Activated B cell treated with CpG ODN at 0.5 μM for 24 hours (primary cell): ENCODE data around the gene EFCC1. TPM values are rescaled to one million over a fixed set of nuclear protein-coding genes. Genes with fewer than 3 reads are reported as not detected.

ENCODE experiments used
- ATAC-seq: fragments of 200-7000 bp; cut with Tn5 transposase; one replicate; pipeline ENCODE4 v1.10.0; 2021; ENCODE audit warnings: low read depth, mild to moderate bottlenecking, moderate library complexity
- CTCF ChIA-PET: fragments of 350-600 bp; sonication (Branson Sonifier 250); formaldehyde crosslinking; loops from one replicate; lab custom pipeline; 2021; ENCODE audit warnings: antibody characterized with exemption; lab: Charles Lee
- POLR2A ChIA-PET: fragments of 350-600 bp; sonication (Branson Sonifier 250); formaldehyde crosslinking; loops from one replicate; lab custom pipeline; 2021; ENCODE audit warnings: antibody characterized with exemption; lab: Charles Lee
- DNase-seq: peaks from one replicate; pipeline ENCODE4 v3.0.0; 2022
- H3K27ac Mint-ChIP-seq: one replicate; pipeline ENCODE4 v1.8.0; 2020; ENCODE audit warnings: mixed read lengths
- H3K27me3 Mint-ChIP-seq: one replicate; pipeline ENCODE4 v1.8.0; 2021; ENCODE audit warnings: mixed read lengths
- H3K36me3 Mint-ChIP-seq: one replicate; pipeline ENCODE4 v1.8.0; 2021; ENCODE audit warnings: low read depth, mixed read lengths
- H3K4me1 Mint-ChIP-seq: one replicate; pipeline ENCODE4 v1.8.0; 2021; ENCODE audit warnings: mixed read lengths
- H3K4me3 Mint-ChIP-seq: one replicate; pipeline ENCODE4 v1.8.0; 2020; ENCODE audit warnings: mild to moderate bottlenecking, mixed read lengths
- H3K9me3 Mint-ChIP-seq: one replicate; pipeline ENCODE4 v1.8.0; 2020; ENCODE audit warnings: mixed read lengths
- CTCF ChIP-seq: fragments of 200-600 bp; IDR thresholded peaks from one replicate; pipeline ENCODE4 v1.8.0; 2022; ENCODE audit warnings: antibody characterized with exemption, mild to moderate bottlenecking
- intact Hi-C: fragments of 100-400 bp; cut with micrococcal nuclease; formaldehyde crosslinking; loops from one replicate; pipeline ENCODE4 v1.15.1; 2024
- total RNA-seq: library from RNA; stranded (reverse); gene quantifications from 2 replicates; pipeline ENCODE4 v1.2.3, GENCODE V29; 2022

EFCC1 gene
- total RNA-seq, 1 donor from 2014 or later = not detected

- no peak overlapping the region for H3K27ac Mint-ChIP-seq
- no peak overlapping the region for H3K4me3 Mint-ChIP-seq
- TF ChIP-seq CTCF = no peak
- intact Hi-C loops = no loop called here
- ATAC-seq (no peak), DNase-seq (no peak)
- no peaks in the 10 kb centered on the region for H3K4me1 Mint-ChIP-seq
- POLR2A ChIA-PET = no interaction called here
- H3K27me3 Mint-ChIP-seq = peaks cover 21% of the 10 kb centered on the region
- H3K36me3 Mint-ChIP-seq = no peaks in the 10 kb centered on the region
- CTCF ChIA-PET = no interaction called here
- H3K9me3 Mint-ChIP-seq = no peaks in the 10 kb centered on the region
These were observed 34.5 kb downstream of the EFCC1 start for GRCh38 chr3:129035360-129036221.

- no peak overlapping the region for H3K27ac Mint-ChIP-seq
- no peak for TF ChIP-seq CTCF
- H3K4me1 Mint-ChIP-seq = no peaks in the 10 kb centered on the region
- no peak for ATAC-seq
- ChIA-PET POLR2A (no interaction called here), CTCF (no interaction called here)
- no peak for DNase-seq
- H3K36me3 Mint-ChIP-seq = no peaks in the 10 kb centered on the region
- no peak overlapping the region for H3K4me3 Mint-ChIP-seq
- no peaks in the 10 kb centered on the region for H3K9me3 Mint-ChIP-seq
- peaks cover 24% of the 10 kb centered on the region for H3K27me3 Mint-ChIP-seq
- intact Hi-C loops = no loop called here
These were observed 35.4 kb downstream of the EFCC1 start for GRCh38 chr3:129036222-129037092.

- Mint-ChIP-seq H3K4me3 (no peak overlapping the region), H3K9me3 (no peaks in the 10 kb centered on the region), H3K4me1 (no peaks in the 10 kb centered on the region), H3K36me3 (no peaks in the 10 kb centered on the region), H3K27ac (no peak overlapping the region), H3K27me3 (peaks cover 28% of the 10 kb centered on the region)
- ChIA-PET CTCF (no interaction called here), POLR2A (no interaction called here)
- intact Hi-C loops = no loop called here
- DNase-seq = no peak
- no peak for ATAC-seq
- TF ChIP-seq CTCF = no peak
These were observed 36.0 kb downstream of the EFCC1 start for GRCh38 chr3:129037093-129037419.

GRCh38 chr3:129038121-129038855, 37.2 kb downstream of the EFCC1 start:
- no peak for TF ChIP-seq CTCF
- intact Hi-C loops = no loop called here
- ChIA-PET POLR2A (no interaction called here), CTCF (no interaction called here)
- Mint-ChIP-seq H3K9me3 (peaks cover 4% of the 10 kb centered on the region), H3K4me1 (no peaks in the 10 kb centered on the region), H3K27me3 (peaks cover 39% of the 10 kb centered on the region), H3K36me3 (no peaks in the 10 kb centered on the region), H3K27ac (no peak overlapping the region), H3K4me3 (no peak overlapping the region)
- DNase-seq = no peak
- no peak for ATAC-seq
